Keratinocyte (primary cell): ENCODE measurements around the gene CRK. TPM values are rescaled to one million over a fixed set of nuclear protein-coding genes. Genes with fewer than 3 reads are reported as not detected.

Experiments
- DNase-seq: peaks from one replicate; pipeline ENCODE4 v3.0.0-alpha.2; 2011; ENCODE audit warnings: low read depth, missing footprints, low spot score
- FAIRE-seq: peaks from 2 replicates; lab custom pipeline; 2011; peaks lifted over from hg19 to GRCh38; lab: Jason Lieb, UNC
- H2AFZ ChIP-seq: 2 replicates; pipeline ENCODE4 v1.6.0; 2012; ENCODE audit warnings: low read length, control low read depth, inconsistent platforms; ENCODE audit not compliant: control insufficient read depth
- H3K27ac ChIP-seq: 2 replicates; pipeline ENCODE4 v1.5.1; 2011; ENCODE audit warnings: low read length; ENCODE audit not compliant: control insufficient read depth, insufficient read depth
- H3K27me3 ChIP-seq: 3 replicates; pipeline ENCODE4 v1.6.0; 2011; ENCODE audit warnings: low read length; ENCODE audit not compliant: control insufficient read depth, insufficient read depth; ENCODE audit errors: extremely low read depth
- H3K36me3 ChIP-seq, 2 experiments: 2 replicates in 1 of 2; 3 replicates in 1 of 2; pipeline ENCODE4 v1.5.1; 2011; ENCODE audit warnings: low read length in 2 of 2, mild to moderate bottlenecking in 1 of 2; ENCODE audit not compliant: control insufficient read depth in 2 of 2, insufficient read depth in 2 of 2; ENCODE audit errors: extremely low read depth in 1 of 2
- H3K4me1 ChIP-seq: 3 replicates; pipeline ENCODE4 v1.5.1; 2011; ENCODE audit warnings: low read length; ENCODE audit not compliant: control insufficient read depth, insufficient read depth; ENCODE audit errors: extremely low read depth
- H3K4me2 ChIP-seq: 3 replicates; pipeline ENCODE4 v1.6.0; 2011; ENCODE audit warnings: low read depth, low read length; ENCODE audit not compliant: control insufficient read depth, insufficient read depth; ENCODE audit errors: extremely low read depth
- H3K4me3 ChIP-seq, 3 experiments: fragments of 200-600 bp in 1 of 3; sonication (generic) in 1 of 3; 2 replicates in 2 of 3; 3 replicates in 1 of 3; pipeline ENCODE4 v1.5.1; 2011 to 2016; ENCODE audit warnings: low read length in 3 of 3, mild to moderate bottlenecking in 3 of 3, control low read depth in 2 of 3, inconsistent platforms in 1 of 3, low read depth in 1 of 3, mixed read lengths in 1 of 3, mixed run types in 1 of 3, moderate library complexity in 1 of 3; ENCODE audit not compliant: control insufficient read depth in 2 of 3, insufficient read depth in 2 of 3; ENCODE audit errors: extremely low read depth in 1 of 3
- H3K79me2 ChIP-seq: 2 replicates; pipeline ENCODE4 v1.6.0; 2012; ENCODE audit warnings: low read length; ENCODE audit not compliant: control insufficient read depth, insufficient read depth
- H3K9ac ChIP-seq: 3 replicates; pipeline ENCODE4 v1.6.0; 2011; ENCODE audit warnings: low read length; ENCODE audit not compliant: control insufficient read depth, insufficient read depth; ENCODE audit errors: extremely low read depth
- H3K9me1 ChIP-seq: 3 replicates; pipeline ENCODE4 v1.6.0; 2011; ENCODE audit warnings: low read length; ENCODE audit not compliant: control insufficient read depth, insufficient read depth; ENCODE audit errors: extremely low read depth
- H3K9me3 ChIP-seq: 2 replicates; pipeline ENCODE4 v1.5.1; 2012; ENCODE audit warnings: low read depth, low read length; ENCODE audit not compliant: control insufficient read depth
- H4K20me1 ChIP-seq: 3 replicates; pipeline ENCODE4 v1.6.0; 2011; ENCODE audit warnings: low read length; ENCODE audit not compliant: control insufficient read depth, insufficient read depth; ENCODE audit errors: extremely low read depth
- EZH2 ChIP-seq: IDR thresholded peaks from one replicate; pipeline ENCODE4 v1.6.1; 2012; ENCODE audit warnings: inconsistent platforms, mild to moderate bottlenecking, low read length, moderate library complexity
- dilution Hi-C: fragments of 300-500 bp; cut with MboI; formaldehyde crosslinking; loops from one replicate; pipeline ENCODE4 v1.7.0; 2020; ENCODE audit warnings: low sequenced_read_pairs; ENCODE audit not compliant: extremely low pct_ligation_motif_present
- polyA minus RNA-seq, 3 experiments: library from RNA; depleted of rRNA, polyadenylated mRNA; stranded (reverse); fragments of >200 nt; gene quantifications; 1 replicate in 1 of 3; 2 replicates in 1 of 3; 3 replicates in 1 of 3; pipeline ENCODE4 v1.2.3, GENCODE V29; 2011
- polyA plus RNA-seq, 5 experiments: library from polyadenylated mRNA; depleted of rRNA in 3 of 5; stranded (reverse) in 3 of 5; stranded (forward) in 1 of 5; unstranded in 1 of 5; fragments of >200 nt; gene quantifications; 1 replicate in 1 of 5; 2 replicates in 3 of 5; 3 replicates in 1 of 5; pipeline versions ENCODE4 v1.2.1 to v1.2.3, GENCODE V29; 2011 to 2012; ENCODE audit warnings: missing spikeins in 2 of 5, low read depth in 1 of 5, low replicate concordance in 1 of 5
- TF ChIP-seq, protein P1 (sequence below), 3 experiments: IDR thresholded peaks in 1 of 3; conservative IDR thresholded peaks in 1 of 3; optimal IDR thresholded peaks in 1 of 3; 2 replicates in 2 of 3; 3 replicates in 1 of 3; pipeline versions ENCODE3 to v1.5.1; 2011; ENCODE audit warnings: low read length in 3 of 3, mild to moderate bottlenecking in 3 of 3, moderate library complexity in 2 of 3, control low read depth in 1 of 3, inconsistent platforms in 1 of 3; ENCODE audit not compliant: insufficient read depth in 2 of 3; ENCODE audit errors: extremely low read depth in 1 of 3

The CRK gene
- polyA plus RNA-seq (111 to 127 TPM (median 117 TPM) in 3 replicates), polyA minus RNA-seq (48.3 to 129 TPM (median 105 TPM) in 3 replicates)
- 62.6 TPM for polyA plus RNA-seq (2011; ENCODE audit: low read depth)
- 104 and 167 TPM in 2 replicates for polyA plus RNA-seq (2011; cell fraction: cytosol; rRNA removed)
- polyA plus RNA-seq (2011; cell fraction: nucleus; rRNA removed) = 97.2 and 110 TPM in 2 replicates
- polyA plus RNA-seq (2012; ENCODE audit: low replicate concordance) = 53.2 and 70.0 TPM in 2 replicates
- 91.1 TPM for polyA minus RNA-seq (2011; cell fraction: cytosol; rRNA and poly(A)+ RNA removed)
- 43.7 and 74.3 TPM in 2 replicates for polyA minus RNA-seq (2011; cell fraction: nucleus; rRNA and poly(A)+ RNA removed)

DNA sequence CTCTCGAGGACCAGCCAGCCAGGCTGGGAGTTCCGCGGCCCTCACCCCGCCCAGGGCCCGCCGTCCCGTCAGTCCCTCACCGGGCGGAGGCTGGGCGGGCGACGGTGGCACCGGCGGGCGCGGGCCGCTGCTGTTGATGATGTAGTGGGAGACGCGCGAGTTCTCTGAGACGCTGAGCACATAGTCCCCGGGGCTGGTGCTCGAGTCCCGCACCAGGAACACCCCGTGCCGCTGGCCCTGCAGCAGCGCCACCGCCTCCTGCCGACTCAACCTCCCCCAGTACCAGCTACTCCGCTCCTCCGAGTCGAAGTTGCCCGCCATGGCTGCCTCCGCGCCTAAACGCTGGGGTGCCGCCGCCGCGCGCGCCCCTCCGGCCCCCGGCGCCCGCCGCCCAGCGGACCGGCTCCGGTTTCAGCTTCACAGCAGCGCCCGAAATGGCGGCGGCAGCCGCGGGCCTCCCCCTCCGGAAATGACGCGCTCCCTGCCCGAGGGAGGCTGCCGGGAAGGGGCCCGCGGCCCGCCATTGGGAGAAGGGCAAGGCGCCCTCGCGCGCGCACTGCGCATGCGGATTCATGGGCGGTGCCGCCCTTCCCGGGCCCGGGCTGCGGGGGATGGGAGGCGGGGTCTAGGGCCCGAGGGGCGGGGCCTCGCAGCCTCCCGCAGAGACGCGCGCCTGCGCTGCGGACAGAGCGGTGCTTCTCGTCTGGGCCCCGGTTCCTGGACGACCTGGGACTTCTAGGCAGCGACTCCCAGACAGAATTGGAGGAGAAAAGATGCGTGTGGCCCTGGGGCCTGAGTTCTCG is at the start of gene CRK:
Gene CRK, minus strand, starts transcription at position 436 of the 803 bp plus-strand sequence. Its CDS starts 115 bp downstream, at position 321.
- Histone ChIP-seq H3K9me1 (no peaks in the 10 kb centered on the region), H3K4me3 (peak within 1 kb of the TSS; percentile 75 to 97 (median 87)), H3K9me3 (no peaks in the 10 kb centered on the region), H3K36me3 (peaks cover 2 to 5% of the 10 kb centered on the region in 2 experiments), H2AFZ (peak within 1 kb of the TSS; percentile 90), H3K27ac (peak within 1 kb of the TSS; percentile 85), H3K4me1 (peaks cover 17% of the 10 kb centered on the region), H3K4me2 (peak within 1 kb of the TSS; percentile 90), H4K20me1 (peaks cover 21% of the 10 kb centered on the region), H3K27me3 (no peaks in the 10 kb centered on the region), H3K9ac (peak within 1 kb of the TSS; percentile 92), H3K79me2 (peaks cover 50% of the 10 kb centered on the region)
- peak; percentile 56 for DNase-seq
- FAIRE-seq = no peak
- dilution Hi-C loops = no loop called here
- TF ChIP-seq, protein P1, sequence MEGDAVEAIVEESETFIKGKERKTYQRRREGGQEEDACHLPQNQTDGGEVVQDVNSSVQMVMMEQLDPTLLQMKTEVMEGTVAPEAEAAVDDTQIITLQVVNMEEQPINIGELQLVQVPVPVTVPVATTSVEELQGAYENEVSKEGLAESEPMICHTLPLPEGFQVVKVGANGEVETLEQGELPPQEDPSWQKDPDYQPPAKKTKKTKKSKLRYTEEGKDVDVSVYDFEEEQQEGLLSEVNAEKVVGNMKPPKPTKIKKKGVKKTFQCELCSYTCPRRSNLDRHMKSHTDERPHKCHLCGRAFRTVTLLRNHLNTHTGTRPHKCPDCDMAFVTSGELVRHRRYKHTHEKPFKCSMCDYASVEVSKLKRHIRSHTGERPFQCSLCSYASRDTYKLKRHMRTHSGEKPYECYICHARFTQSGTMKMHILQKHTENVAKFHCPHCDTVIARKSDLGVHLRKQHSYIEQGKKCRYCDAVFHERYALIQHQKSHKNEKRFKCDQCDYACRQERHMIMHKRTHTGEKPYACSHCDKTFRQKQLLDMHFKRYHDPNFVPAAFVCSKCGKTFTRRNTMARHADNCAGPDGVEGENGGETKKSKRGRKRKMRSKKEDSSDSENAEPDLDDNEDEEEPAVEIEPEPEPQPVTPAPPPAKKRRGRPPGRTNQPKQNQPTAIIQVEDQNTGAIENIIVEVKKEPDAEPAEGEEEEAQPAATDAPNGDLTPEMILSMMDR (optimal IDR thresholded peaks at IDR 0.05 in 1 of 3, IDR thresholded peaks at IDR 0.05 in 1 of 3, conservative IDR thresholded peaks at IDR 0.05 in 1 of 3; ENCODE audit: extremely low read depth in 1 of 3, insufficient read depth in 2 of 3, low read length in 3 of 3) = no peak
- TF ChIP-seq EZH2 = no peak

DNA sequence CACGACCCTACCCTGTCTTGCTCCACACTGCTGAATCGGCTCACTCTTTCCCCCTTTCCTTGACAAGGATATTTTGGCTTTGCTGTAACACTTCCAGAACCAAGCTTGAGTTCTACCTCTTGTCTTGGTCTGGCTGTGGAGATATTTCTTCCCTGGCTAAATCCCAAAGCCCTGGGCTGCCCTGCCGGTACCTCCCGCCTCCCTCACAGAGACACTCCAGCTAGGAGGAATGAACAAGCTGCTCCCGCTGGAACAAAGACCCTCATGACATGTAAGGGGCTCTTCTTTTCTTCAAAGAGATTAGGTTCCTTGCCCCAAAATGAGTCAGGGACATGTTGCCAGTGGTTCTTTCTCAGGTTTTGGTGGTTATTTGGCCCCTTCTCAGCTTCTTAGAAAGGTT is 49.6 kb upstream of the CRK start:
- dilution Hi-C loops = no loop called here
- FAIRE-seq = no peak
- H3K4me3 ChIP-seq = no peak overlapping the region
- no peak overlapping the region for H3K4me2 ChIP-seq
- no peaks in the 10 kb centered on the region for H4K20me1 ChIP-seq
- DNase-seq = no peak
- H3K9me3 ChIP-seq = no peaks in the 10 kb centered on the region
- no peaks in the 10 kb centered on the region for H3K79me2 ChIP-seq
- H3K27me3 ChIP-seq = no peaks in the 10 kb centered on the region
- peaks cover 10% of the 10 kb centered on the region for H3K4me1 ChIP-seq
- H3K9ac ChIP-seq = no peak overlapping the region
- H3K27ac ChIP-seq = no peak overlapping the region
- no peak for TF ChIP-seq EZH2
- TF ChIP-seq, protein P1 (optimal IDR thresholded peaks at IDR 0.05 in 1 of 3, IDR thresholded peaks at IDR 0.05 in 1 of 3, conservative IDR thresholded peaks at IDR 0.05 in 1 of 3; ENCODE audit: extremely low read depth in 1 of 3, insufficient read depth in 2 of 3, low read length in 3 of 3) = no peak
- H3K36me3 ChIP-seq = peaks cover 15 to 19% of the 10 kb centered on the region in 2 experiments
- H3K9me1 ChIP-seq = no peaks in the 10 kb centered on the region
- H2AFZ ChIP-seq = no peak overlapping the region
